ENCODE measurements around the gene KRTAP10-5. TPM values are rescaled to one million over a fixed set of nuclear protein-coding genes. Genes with fewer than 3 reads are reported as not detected.
A peak's percentile ranks its signal among the peaks of the same experiment; 100 is the strongest.

KRTAP10-5 gene
- total RNA-seq, 2 experiments from 2014 or later: not detected

GRCh38 chr21:44589586-44590305, 9.3 kb upstream of the KRTAP10-5 start:
- Mint-ChIP-seq H3K27ac (no peak overlapping the region), H3K27me3 (peaks cover 4% of the 10 kb centered on the region), H3K9me3 (no peaks in the 10 kb centered on the region), H3K4me3 (no peak overlapping the region), H3K36me3 (no peaks in the 10 kb centered on the region), H3K4me1 (no peaks in the 10 kb centered on the region)
- DNase-seq: no peak

DNA sequence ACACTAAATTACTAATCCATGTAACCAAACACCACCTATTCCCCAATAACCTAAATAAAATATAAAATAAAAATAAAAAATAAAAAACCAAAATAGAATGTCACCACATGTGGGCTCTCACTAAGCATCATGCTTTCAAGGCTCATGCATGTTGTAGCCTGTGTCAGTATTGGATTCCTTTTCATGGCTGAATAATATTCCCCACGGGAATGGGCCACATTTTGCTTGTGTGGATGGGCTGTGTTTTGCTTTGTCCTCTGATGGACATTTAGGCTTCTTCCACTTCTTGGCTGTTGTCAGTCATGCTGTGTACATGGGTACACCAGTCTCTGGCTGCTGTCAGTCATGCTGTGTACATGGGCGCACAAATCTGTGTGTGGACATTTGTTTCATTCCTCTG, 8.7 kb upstream of the KRTAP10-5 start:
- Mint-ChIP-seq H3K27ac (no peak overlapping the region), H3K4me1 (no peaks in the 10 kb centered on the region), H3K36me3 (no peaks in the 10 kb centered on the region), H3K27me3 (peaks cover 4% of the 10 kb centered on the region), H3K4me3 (no peak overlapping the region), H3K9me3 (no peaks in the 10 kb centered on the region)
- DNase-seq: no peak

DNA sequence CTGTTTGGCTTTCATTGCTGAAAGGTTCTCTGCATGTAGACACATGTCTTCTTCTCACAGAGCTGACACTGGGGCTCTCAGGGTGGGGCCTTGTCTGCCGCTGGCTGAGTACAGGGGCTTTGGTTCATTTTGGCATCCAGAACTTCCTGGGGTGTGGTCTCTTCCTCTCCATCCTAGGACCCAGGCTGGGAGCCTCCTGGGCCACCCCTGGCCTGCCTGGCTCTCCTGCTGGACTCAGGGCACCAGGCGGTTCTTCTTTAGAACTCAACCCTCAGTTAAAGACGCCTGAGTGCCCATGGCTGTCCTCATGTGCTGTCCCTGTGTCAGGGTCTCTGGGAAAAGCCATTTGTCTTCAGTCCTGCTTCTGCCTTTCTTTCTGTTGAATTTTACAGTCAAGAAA, 5.5 kb upstream of the KRTAP10-5 start:
- H3K4me1 Mint-ChIP-seq: peaks cover 9% of the 10 kb centered on the region
- H3K36me3 Mint-ChIP-seq: peaks cover 7% of the 10 kb centered on the region
- peaks cover 4% of the 10 kb centered on the region for H3K27me3 Mint-ChIP-seq
- no peak overlapping the region for H3K4me3 Mint-ChIP-seq
- no peak for DNase-seq
- H3K9me3 Mint-ChIP-seq: peaks cover 7% of the 10 kb centered on the region
- H3K27ac Mint-ChIP-seq: no peak overlapping the region

DNA sequence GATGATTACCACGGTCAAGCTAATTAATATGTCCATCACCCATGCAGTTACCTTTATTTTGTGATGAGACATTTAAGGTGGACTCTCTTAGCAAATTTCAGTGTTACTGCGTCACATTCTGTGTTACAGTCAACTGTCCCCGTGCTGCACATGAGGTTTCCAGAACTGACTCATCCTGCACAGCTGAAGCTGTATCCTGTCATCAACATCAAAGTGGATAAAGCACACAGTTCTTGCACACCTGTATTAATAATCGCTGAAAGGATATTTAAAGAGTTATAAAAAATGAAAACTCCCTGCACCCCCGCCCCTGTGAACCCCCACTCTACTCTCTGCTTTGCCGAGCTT, 3.4 kb upstream of the KRTAP10-5 start:
- peaks cover 7% of the 10 kb centered on the region for H3K36me3 Mint-ChIP-seq
- no peak overlapping the region for H3K27ac Mint-ChIP-seq
- DNase-seq: no peak
- H3K9me3 Mint-ChIP-seq: peaks cover 12% of the 10 kb centered on the region
- H3K4me3 Mint-ChIP-seq: no peak overlapping the region
- H3K27me3 Mint-ChIP-seq: peaks cover 4% of the 10 kb centered on the region
- H3K4me1 Mint-ChIP-seq: peaks cover 11% of the 10 kb centered on the region

- H3K27me3 Mint-ChIP-seq: peaks cover 4% of the 10 kb centered on the region
- H3K27ac Mint-ChIP-seq: no peak overlapping the region
- H3K4me3 Mint-ChIP-seq: no peak overlapping the region
- peaks cover 7% of the 10 kb centered on the region for H3K36me3 Mint-ChIP-seq
- H3K4me1 Mint-ChIP-seq: peaks cover 11% of the 10 kb centered on the region
- no peak for DNase-seq
- H3K9me3 Mint-ChIP-seq: peaks cover 14% of the 10 kb centered on the region
Observed at GRCh38 chr21:44583089-44583799, 2.8 kb upstream of the KRTAP10-5 start.

DNA sequence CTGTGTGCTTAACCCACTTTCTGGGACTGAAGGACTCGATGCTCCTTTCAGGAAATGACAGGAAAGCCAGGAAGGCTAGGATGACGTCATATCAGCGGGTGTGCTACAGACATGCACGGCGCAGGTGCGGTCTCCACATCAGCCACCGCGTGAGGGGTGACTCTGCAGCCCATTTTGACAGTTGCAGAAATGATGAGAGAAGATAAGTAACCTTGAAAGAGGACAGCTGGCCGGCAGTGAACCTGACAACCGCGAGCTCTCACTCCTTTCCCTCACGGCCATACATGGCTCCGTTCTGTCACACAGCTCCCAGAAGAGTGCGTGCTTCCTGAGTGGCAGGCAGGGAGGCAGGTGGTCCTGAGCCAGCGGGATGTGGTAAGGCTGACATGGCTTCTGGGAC, 1.7 kb upstream of the KRTAP10-5 start:
- H3K9me3 Mint-ChIP-seq: peaks cover 25% of the 10 kb centered on the region
- H3K27ac Mint-ChIP-seq: no peak overlapping the region
- peaks cover 8% of the 10 kb centered on the region for H3K36me3 Mint-ChIP-seq
- no peak overlapping the region for H3K4me3 Mint-ChIP-seq
- H3K4me1 Mint-ChIP-seq: peaks cover 11% of the 10 kb centered on the region
- no peak for DNase-seq
- peaks cover 4% of the 10 kb centered on the region for H3K27me3 Mint-ChIP-seq

GRCh38 chr21:44581158-44581557, 754 bp upstream of the KRTAP10-5 start:
- Mint-ChIP-seq H3K36me3 (peaks cover 8% of the 10 kb centered on the region), H3K4me1 (peaks cover 11% of the 10 kb centered on the region), H3K9me3 (peaks cover 29% of the 10 kb centered on the region), H3K4me3 (no peak overlapping the region), H3K27ac (no peak overlapping the region), H3K27me3 (no peaks in the 10 kb centered on the region)
- DNase-seq: no peak

DNA sequence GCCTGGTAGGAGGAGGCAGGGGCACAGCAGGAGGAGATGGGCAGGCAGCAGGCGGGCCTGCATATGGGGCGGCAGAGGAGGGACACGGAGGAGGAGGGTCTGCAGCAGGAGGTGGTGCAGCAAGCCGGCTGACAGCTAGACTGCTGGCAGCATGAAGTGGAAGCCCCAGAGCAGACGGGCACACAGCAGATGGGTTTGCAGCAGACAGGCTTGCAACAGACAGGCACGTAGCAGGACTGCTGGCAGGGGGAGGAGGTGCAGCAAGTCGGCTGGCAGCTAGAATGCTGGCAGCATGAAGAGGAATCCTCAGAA, 615 bp downstream of the KRTAP10-5 start:
- peaks cover 11% of the 10 kb centered on the region for H3K4me1 Mint-ChIP-seq
- no peak overlapping the region for H3K27ac Mint-ChIP-seq
- peaks cover 8% of the 10 kb centered on the region for H3K36me3 Mint-ChIP-seq
- H3K27me3 Mint-ChIP-seq: no peaks in the 10 kb centered on the region
- peaks cover 29% of the 10 kb centered on the region for H3K9me3 Mint-ChIP-seq
- H3K4me3 Mint-ChIP-seq: peak overlapping the region; percentile 25
- no peak for DNase-seq

DNA sequence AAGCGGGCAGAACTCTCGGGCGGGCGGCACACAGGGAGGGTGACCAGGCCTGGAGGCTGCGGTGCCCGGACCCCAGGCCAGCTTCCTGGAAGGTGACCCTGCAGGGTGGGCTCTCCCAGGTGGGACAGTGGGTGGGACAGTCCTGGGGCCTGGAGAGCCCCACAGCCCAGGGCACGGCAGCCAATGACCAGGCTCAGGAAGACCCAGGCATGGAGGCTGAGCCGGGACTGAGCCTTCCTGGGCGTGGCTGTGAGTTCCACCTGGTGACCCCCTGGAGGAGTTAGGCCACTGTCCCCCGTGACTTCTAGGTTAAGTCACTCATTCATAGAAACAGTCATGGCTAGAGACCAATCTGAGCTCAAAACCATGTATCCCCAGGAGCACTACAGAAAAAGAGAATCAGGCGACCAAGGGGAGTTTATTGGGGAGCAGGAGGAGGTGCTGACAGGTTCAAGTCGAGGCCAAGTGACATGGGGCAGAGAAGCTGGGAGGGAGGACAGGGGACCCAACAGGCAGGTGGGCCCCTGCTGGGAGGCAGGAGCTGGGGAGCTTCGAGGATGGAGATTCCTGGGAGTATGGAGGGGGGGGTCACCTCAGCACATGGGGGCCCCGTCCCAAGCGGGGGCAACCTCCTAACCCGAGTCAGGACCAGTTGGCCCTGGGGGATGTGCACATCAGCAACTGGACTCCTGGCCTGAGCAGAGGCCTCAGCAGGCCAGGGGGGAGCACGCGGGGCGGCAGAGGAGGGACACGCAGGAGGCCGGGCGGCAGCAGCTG, 1.2 kb downstream of the KRTAP10-5 start:
- Mint-ChIP-seq H3K4me1 (peaks cover 11% of the 10 kb centered on the region), H3K27me3 (no peaks in the 10 kb centered on the region), H3K9me3 (peaks cover 29% of the 10 kb centered on the region), H3K27ac (no peak overlapping the region), H3K36me3 (peaks cover 8% of the 10 kb centered on the region), H3K4me3 (no peak overlapping the region)
- DNase-seq: no peak

DNA sequence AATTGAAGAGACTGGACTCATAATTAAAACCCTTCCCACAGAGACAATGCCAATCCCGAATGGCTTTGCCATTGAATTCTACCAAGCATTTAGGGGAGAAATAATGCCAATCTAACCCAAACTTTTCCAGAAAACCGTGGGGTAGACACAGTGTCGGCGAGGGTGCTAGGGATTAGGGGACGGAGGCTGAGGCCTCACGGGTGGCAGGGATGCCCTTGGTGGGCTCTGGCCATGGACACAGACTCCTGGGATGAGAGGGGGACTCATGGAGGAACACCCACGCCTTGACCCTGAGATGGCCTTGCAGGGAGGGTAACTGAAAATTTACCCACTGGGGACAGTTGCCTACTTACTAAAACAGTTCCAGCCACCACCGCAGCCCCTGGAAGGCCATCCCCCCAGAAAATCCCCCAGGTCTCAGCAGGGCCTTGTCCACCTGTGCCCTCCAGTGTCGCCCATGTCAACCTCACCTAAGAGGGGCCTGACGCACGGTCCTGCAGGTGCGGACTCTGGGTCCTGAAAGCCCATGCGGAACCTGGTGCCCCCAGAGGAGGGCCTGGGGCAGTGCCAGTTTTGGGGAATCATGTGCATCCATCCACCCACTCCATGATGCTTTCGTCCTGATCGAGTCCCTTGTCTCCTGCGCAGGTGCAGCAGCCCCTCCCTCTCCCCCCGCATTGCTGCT, 1.9 kb downstream of the KRTAP10-5 start:
- H3K4me1 Mint-ChIP-seq: peaks cover 8% of the 10 kb centered on the region
- no peaks in the 10 kb centered on the region for H3K27me3 Mint-ChIP-seq
- H3K9me3 Mint-ChIP-seq: peaks cover 29% of the 10 kb centered on the region
- DNase-seq: no peak
- peaks cover 8% of the 10 kb centered on the region for H3K36me3 Mint-ChIP-seq
- H3K4me3 Mint-ChIP-seq: no peak overlapping the region
- no peak overlapping the region for H3K27ac Mint-ChIP-seq

- H3K27ac Mint-ChIP-seq: no peak overlapping the region
- peaks cover 23% of the 10 kb centered on the region for H3K9me3 Mint-ChIP-seq
- peaks cover 2% of the 10 kb centered on the region for H3K4me1 Mint-ChIP-seq
- H3K4me3 Mint-ChIP-seq: no peak overlapping the region
- peaks cover 2% of the 10 kb centered on the region for H3K36me3 Mint-ChIP-seq
- no peaks in the 10 kb centered on the region for H3K27me3 Mint-ChIP-seq
- DNase-seq: no peak
Observed at GRCh38 chr21:44576025-44576420, 4.4 kb downstream of the KRTAP10-5 start.

DNA sequence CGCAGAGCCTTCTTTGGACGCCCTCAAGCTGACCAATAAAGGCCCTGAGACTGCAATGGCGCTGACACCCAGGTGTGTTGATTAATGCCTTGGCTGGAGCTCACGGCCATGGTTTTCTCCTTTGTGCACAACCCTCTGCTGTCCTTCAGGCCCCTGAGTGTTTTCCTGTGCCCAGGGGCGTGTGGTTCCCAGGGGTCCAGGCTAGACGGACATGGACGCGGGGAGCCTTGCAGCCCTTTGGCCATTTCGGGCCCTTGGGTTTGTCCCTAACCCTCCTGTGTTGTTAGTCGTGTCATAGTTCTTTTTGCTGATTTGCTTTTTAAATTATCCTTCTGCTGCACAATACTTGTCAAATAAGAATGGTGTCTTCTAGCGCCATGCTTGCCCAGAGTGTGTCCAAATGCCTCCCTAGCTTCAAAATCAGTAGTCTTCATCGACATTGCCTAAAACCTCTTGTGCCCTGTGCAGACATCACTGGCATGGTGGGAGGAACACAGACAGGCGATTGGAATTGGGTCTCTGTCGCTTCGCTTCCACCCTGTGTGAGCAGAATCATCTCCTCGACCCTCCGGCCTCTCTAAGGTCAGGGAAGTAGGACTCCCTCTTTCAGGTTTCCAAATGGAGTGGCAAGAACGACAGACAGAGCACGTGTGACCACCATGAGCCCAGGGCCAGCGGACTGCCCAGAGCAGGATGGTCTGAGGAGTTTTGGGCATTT, 4.9 kb downstream of the KRTAP10-5 start:
- Mint-ChIP-seq H3K36me3 (peaks cover 1% of the 10 kb centered on the region), H3K27ac (no peak overlapping the region), H3K4me1 (peaks cover 2% of the 10 kb centered on the region), H3K9me3 (peaks cover 22% of the 10 kb centered on the region), H3K27me3 (no peaks in the 10 kb centered on the region), H3K4me3 (no peak overlapping the region)
- DNase-seq: no peak

DNA sequence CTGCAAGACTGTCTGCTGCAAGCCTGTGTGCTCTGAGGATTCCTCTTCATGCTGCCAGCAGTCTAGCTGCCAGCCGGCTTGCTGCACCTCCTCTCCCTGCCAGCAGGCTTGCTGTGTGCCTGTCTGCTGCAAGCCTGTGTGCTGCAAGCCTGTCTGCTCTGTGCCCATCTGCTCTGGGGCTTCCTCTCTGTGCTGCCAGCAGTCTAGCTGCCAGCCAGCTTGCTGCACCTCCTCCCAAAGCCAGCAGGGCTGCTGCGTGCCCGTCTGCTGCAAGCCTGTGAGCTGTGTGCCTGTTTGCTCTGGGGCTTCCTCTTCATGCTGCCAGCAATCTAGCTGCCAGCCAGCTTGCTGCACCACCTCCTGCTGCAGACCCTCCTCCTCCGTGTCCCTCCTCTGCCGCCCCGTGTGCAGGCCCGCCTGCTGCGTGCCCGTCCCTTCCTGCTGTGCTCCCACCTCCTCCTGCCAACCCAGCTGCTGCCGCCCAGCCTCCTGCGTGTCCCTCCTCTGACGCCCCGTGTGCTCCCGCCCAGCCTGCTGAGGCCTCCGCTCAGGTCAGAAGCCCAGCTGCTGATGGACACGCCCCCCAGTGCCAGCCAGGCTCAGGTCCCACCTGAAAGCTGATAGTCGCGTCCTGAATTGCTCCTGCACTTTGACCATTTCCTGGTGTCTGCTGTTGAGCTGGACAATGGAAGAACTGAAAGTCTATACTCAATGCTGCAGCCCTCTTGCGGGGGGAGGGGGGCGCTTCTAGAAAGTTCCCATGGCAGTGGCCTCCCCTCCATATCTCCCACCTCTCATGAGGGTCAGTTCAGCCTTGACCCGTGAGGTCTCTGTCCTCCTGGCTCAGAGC, 5.7 kb downstream of the KRTAP10-5 start:
- Mint-ChIP-seq H3K4me3 (no peak overlapping the region), H3K27ac (no peak overlapping the region), H3K27me3 (no peaks in the 10 kb centered on the region), H3K36me3 (peaks cover 1% of the 10 kb centered on the region), H3K9me3 (peaks cover 19% of the 10 kb centered on the region), H3K4me1 (no peaks in the 10 kb centered on the region)
- no peak for DNase-seq
